ENCODE results near the gene PRSS8. TPM values are rescaled to one million over a fixed set of nuclear protein-coding genes. Genes with fewer than 3 reads are reported as not detected.

PRSS8 gene
- 80.0 and 81.1 TPM in 2 replicates for total RNA-seq

GRCh38 chr16:31135535-31136286 is at the start of gene PRSS8:
PRSS8 (minus strand) TSS chr16:31135727; CDS start chr16:31135498, 229 bp downstream.

DNA sequence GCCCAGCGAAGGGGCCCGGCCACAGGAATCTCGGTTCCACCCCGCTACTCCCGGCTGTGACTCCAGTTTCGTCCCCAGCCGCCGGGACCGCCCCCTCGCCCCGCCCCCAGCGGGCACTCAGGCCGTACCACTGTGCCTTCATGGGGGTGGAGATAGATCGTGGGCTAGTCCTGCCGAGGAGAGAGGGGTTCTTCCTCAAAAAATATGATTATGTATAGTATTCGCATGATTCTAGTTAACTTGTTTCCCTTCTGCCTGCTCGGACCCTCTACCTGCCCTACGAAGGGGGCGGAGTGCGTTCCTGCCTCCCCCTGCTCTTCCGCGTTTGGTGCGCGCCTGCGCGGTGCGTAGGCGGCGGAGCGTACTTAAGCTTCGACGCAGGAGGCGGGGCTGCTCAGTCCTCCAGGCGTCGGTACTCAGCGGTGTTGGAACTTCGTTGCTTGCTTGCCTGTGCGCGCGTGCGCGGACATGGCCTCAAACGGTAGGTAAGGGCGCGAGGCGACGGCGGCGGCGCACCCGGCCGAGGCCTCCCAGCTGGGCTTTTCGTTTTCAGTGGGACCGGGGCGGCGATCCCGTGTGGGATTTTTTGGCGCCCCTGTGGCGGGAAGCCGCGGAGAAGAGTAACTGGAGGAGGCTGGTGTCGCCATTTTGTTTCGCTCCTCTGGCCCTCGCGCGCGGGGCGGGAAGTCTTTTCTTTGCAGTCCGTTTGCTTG is 44.4 kb upstream of the PRSS8 start, which contains the start of gene FUS:
Gene FUS, plus strand, starts transcription at position 393 of the 713 bp plus-strand sequence. Its CDS starts 76 bp downstream, at position 469.

GRCh38 chr16:31149894-31150890 is 14.7 kb upstream of the PRSS8 start, which contains the start of gene PRSS36:
PRSS36 (minus strand) TSS chr16:31150066; CDS start chr16:31150035, 31 bp downstream.

DNA sequence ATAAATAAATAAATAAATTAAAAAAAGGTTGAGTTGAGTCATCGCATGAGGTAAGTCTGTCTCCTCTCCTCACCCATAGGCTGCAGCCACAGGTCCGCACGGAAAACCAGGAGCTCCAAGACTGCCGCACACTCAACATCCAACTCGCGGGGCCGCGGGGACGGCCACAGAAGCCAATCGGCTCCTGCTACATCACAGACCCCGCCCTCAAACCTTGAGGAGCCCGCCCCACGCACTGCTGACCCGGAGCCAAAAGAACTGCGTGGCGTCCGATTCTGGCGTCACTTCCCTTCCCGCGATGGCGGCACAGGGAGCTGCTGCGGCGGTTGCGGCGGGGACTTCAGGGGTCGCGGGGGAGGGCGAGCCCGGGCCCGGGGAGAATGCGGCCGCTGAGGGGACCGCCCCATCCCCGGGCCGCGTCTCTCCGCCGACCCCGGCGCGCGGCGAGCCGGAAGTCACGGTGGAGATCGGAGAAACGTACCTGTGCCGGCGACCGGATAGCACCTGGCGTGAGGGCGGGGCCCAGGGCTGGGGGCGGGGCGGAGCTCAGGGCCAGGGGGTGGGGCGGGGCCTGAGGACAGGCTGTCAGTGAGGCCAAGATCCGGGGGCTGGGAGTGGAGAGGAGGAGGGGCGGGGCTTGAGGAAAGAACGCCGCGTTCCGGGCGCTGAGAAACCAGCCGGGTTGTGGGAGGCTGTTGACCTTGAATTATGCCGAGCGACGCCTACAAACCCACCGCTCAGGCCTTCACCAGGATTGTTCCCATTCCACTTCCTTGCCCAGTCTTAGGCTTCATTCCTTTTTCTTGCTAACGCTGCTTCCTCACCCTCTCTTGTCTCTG is 17.9 kb downstream of the PRSS8 start, which contains the start of gene KAT8:
Gene KAT8, plus strand, starts transcription at position 281 of the 839 bp plus-strand sequence. Its CDS starts 18 bp downstream, at position 299.

DNA sequence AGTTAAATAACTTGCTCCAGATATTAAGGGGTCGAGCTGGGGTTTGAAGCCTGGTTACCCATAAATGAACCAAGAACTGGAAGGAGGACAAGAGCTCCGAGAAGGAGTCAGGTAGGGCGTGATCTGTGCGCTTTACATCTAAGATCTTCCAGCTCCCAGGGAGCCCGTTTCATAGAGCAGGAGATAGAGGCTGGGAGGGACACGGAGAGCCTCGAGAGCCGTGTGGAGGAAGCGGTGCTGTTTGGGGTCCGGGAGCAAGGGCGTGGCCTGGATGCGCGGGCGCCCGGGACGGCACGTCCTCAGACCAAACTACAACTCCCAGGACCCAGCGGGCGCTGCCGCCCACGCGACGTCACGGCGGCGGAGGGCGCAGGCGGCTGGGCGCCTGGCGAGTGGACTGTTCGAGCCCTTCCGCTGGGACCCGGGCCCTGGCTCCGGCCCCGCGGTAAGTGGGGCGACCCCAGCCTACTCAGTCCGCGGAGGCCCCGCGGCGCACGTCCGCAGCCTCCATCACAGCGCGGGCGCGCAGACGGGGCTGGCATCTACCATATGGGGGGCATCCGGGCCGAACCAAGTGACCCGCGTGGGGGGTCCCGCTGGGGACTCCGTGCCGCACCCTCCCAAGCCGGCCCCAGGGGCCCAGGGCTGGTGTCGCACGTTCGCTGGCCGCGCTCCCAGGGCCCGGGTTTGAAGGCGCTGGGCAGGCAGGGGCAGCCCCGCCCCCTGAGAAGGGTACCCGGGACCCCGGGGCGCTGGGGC is 27.3 kb downstream of the PRSS8 start, which contains the start of gene BCKDK:
Gene BCKDK, plus strand, starts transcription at position 352 of the 759 bp plus-strand sequence. CDS start 838 bp downstream, outside the sequence.

GRCh38 chr16:31094424-31095120 is 41.0 kb downstream of the PRSS8 start, which contains the start of gene VKORC1:
VKORC1 (minus strand) TSS chr16:31094797; CDS start chr16:31094729, 68 bp downstream.

GRCh38 chr16:31088459-31089183 is 46.9 kb downstream of the PRSS8 start, which contains the start of gene PRSS53:
PRSS53 (minus strand) TSS chr16:31088943; CDS start chr16:31088809, 134 bp downstream.

Other genes with a start within 250 kb of the PRSS8 start
- gene BCL7C, start 241.7 kb downstream of the PRSS8 start, total RNA-seq, result 49.9 and 56.1 TPM in 2 replicates
- gene CTF1, start 239.1 kb downstream of the PRSS8 start, total RNA-seq, result 1.6 and 2.5 TPM in 2 replicates
- 38.2 and 39.7 TPM in 2 replicates for gene FBXL19, start 212.2 kb downstream of the PRSS8 start, total RNA-seq
- 22.2 and 30.5 TPM in 2 replicates for gene ORAI3, start 186.7 kb downstream of the PRSS8 start, total RNA-seq
- gene SETD1A, start 178.0 kb downstream of the PRSS8 start, total RNA-seq, result 3.4 and 4.6 TPM in 2 replicates
- gene HSD3B7, start 150.5 kb downstream of the PRSS8 start, total RNA-seq, result 8.8 and 10.4 TPM in 2 replicates
- 0.05 and 1.1 TPM in 2 replicates for gene STX1B, start 125.1 kb downstream of the PRSS8 start, total RNA-seq
- gene STX4, start 102.2 kb downstream of the PRSS8 start, total RNA-seq, result 19.9 and 21.9 TPM in 2 replicates
- gene ZNF668, start 61.5 kb downstream of the PRSS8 start, total RNA-seq, result 12.2 and 32.0 TPM in 2 replicates
- gene ZNF646, start 61.3 kb downstream of the PRSS8 start, total RNA-seq, result 11.4 and 13.9 TPM in 2 replicates
- 0.65 and 0.78 TPM in 2 replicates for gene PRSS53, start 46.8 kb downstream of the PRSS8 start, total RNA-seq
- 86.5 and 89.8 TPM in 2 replicates for gene VKORC1, start 40.9 kb downstream of the PRSS8 start, total RNA-seq
- gene BCKDK, start 27.3 kb downstream of the PRSS8 start, total RNA-seq, result 60.4 and 70.8 TPM in 2 replicates
- gene KAT8, start 18.1 kb downstream of the PRSS8 start, total RNA-seq, result 16.9 and 30.6 TPM in 2 replicates
- 0.07 TPM in 1 of 2 replicates, not detected in the other for gene PRSS36, start 14.3 kb upstream of the PRSS8 start, total RNA-seq
- 46.6 and 58.3 TPM in 2 replicates for gene FUS, start 44.4 kb upstream of the PRSS8 start, total RNA-seq
- gene PYCARD, start 67.0 kb upstream of the PRSS8 start, total RNA-seq, result 117 and 127 TPM in 2 replicates
- gene TRIM72, start 78.4 kb upstream of the PRSS8 start, total RNA-seq, result 0.28 TPM in 1 of 2 replicates, not detected in the other
- not detected in 2 replicates for gene PYDC1, start 81.4 kb upstream of the PRSS8 start, total RNA-seq
- gene ITGAM, start 124.2 kb upstream of the PRSS8 start, total RNA-seq, result 0.07 TPM in 1 of 2 replicates, not detected in the other
- not detected in 2 replicates for gene ITGAX, start 219.4 kb upstream of the PRSS8 start, total RNA-seq

Data from airway epithelial cell (primary cell).